Lung (tissue), 12 donors: ENCODE results near the gene BBX. TPM values are rescaled to one million over a fixed set of nuclear protein-coding genes. Genes with fewer than 3 reads are reported as not detected.

Source experiments
- ATAC-seq: fragments of 200-7000 bp; cut with Tn5 transposase; one replicate; pipeline ENCODE4 v1.9.1; 2020; ENCODE audit warnings: moderate number of reproducible peaks; ENCODE audit not compliant: insufficient read depth, low FRiP score
- DNase-seq, 3 donors: peaks; one replicate each; pipeline ENCODE4 v3.0.0-alpha.2; 2013 to 2017
- H3K27ac ChIP-seq, 2 donors: one replicate each; pipeline ENCODE4 v1.5.1; 2013; ENCODE audit warnings: mild to moderate bottlenecking in 2 of 2, moderate library complexity in 2 of 2, control low read depth in 1 of 2, inconsistent platforms in 1 of 2, low read depth in 1 of 2, low read length in 1 of 2
- H3K27me3 ChIP-seq, 3 donors: one replicate each; pipeline ENCODE4 v1.5.1; 2013; ENCODE audit warnings: low read length in 2 of 3; ENCODE audit not compliant: control insufficient read depth in 3 of 3, insufficient read depth in 3 of 3
- H3K36me3 ChIP-seq, 4 donors: one replicate each; pipeline ENCODE4 v1.5.1; 2013; ENCODE audit warnings: low read length in 4 of 4, mild to moderate bottlenecking in 1 of 4, moderate library complexity in 1 of 4; ENCODE audit not compliant: control insufficient read depth in 4 of 4, insufficient read depth in 4 of 4
- H3K4me1 ChIP-seq, 5 donors: one replicate each; pipeline ENCODE4 v1.5.1; 2013; ENCODE audit warnings: low read length in 5 of 5, mild to moderate bottlenecking in 2 of 5, moderate library complexity in 1 of 5; ENCODE audit not compliant: control insufficient read depth in 5 of 5, insufficient read depth in 5 of 5
- H3K4me3 ChIP-seq: one replicate; pipeline ENCODE4 v1.5.1; 2013; ENCODE audit warnings: mild to moderate bottlenecking, control low read depth, moderate library complexity
- H3K9ac ChIP-seq, 2 donors: one replicate each; pipeline ENCODE4 v1.5.1; 2013; ENCODE audit warnings: low read length in 2 of 2, control low read depth in 1 of 2; ENCODE audit not compliant: insufficient read depth in 1 of 2
- H3K9me3 ChIP-seq, 4 donors: one replicate each; pipeline ENCODE4 v1.5.1; 2013; ENCODE audit warnings: low read length in 3 of 4, mild to moderate bottlenecking in 1 of 4, moderate library complexity in 1 of 4; ENCODE audit not compliant: control insufficient read depth in 4 of 4, insufficient read depth in 3 of 4
- CTCF ChIP-seq: IDR thresholded peaks from 2 replicates; pipeline ENCODE4 v1.5.1; 2012; ENCODE audit warnings: mild to moderate bottlenecking; ENCODE audit errors: control extremely low read depth, extremely low read depth
- WGBS, 2 donors: extraction: QIAGEN DNeasy Blood & Tissue Kit; methylation state at CpG; one replicate each; pipeline ENCODE4 v1.1.7; 2013; 5-methylcytosine and 5-hydroxymethylcytosine counted together
- polyA plus RNA-seq, 2 donors: library from polyadenylated mRNA; stranded (reverse); fragments of 200-250 nt; gene quantifications; one replicate each; pipeline ENCODE4 v1.2.1, GENCODE V29; 2013
- total RNA-seq, 2 donors: library from RNA; depleted of rRNA in 1 of 2; stranded (reverse); fragments of >200 nt in 1 of 2; gene quantifications; one replicate each; pipeline ENCODE4 v1.2.1, GENCODE V29; 2014 to 2021
- donor health status: control.
- donor health status: control.
- donor health status: Bipolar disorder and iron deficiency.
- donor health status: healthy.
- donor health status: DM: yes; HTN: yes; CAD: no.

Gene BBX
- total and polyA plus RNA-seq, 4 donors, result 6.3 to 93.3 (median 25.1) TPM

DNA sequence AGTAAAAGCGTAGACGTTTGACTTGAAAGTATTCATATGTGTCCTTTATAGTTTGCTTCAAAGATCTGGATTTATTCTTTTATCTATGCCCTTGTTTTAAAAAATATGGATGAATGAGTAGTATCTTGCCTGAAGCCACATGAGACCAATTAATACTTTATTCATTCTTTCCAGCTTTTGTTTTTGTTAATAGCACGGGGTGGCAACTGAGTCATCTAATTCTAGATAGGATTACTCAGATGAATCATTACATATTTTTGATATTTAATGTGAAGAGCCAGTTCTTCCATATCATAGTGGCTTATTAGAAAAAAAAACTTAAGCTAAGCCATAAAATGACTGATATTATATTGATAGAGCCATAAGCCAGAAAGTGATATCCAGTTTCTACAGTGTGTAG, 121.9 kb downstream of the BBX start:
- ATAC-seq (no peak), DNase-seq (no peak)
- 84 to 95% methylated on average over 3 of the region's 3 CpGs for WGBS, 2 donors
- Histone ChIP-seq H3K9me3 (no peaks in the 10 kb centered on the region), H3K36me3 (peaks cover 0 to 1% (median 0%) of the 10 kb centered on the region in 4 donors), H3K27ac (no peak overlapping the region), H3K9ac (no peak overlapping the region), H3K27me3 (no peaks in the 10 kb centered on the region), H3K4me1 (peaks cover 0 to 8% (median 0%) of the 10 kb centered on the region in 5 donors), H3K4me3 (no peak overlapping the region)
- TF ChIP-seq CTCF, result no peak

- ATAC-seq, result no peak
- no peak for TF ChIP-seq CTCF
- Histone ChIP-seq H3K4me3 (no peak overlapping the region), H3K36me3 (peaks cover 0 to 3% (median 0%) of the 10 kb centered on the region in 4 donors), H3K4me1 (no peaks in the 10 kb centered on the region), H3K9ac (no peak overlapping the region), H3K27me3 (no peaks in the 10 kb centered on the region), H3K9me3 (no peaks in the 10 kb centered on the region), H3K27ac (no peak overlapping the region)
- no peak for DNase-seq
- 35 to 69% methylated on average over 3 of the region's 3 CpGs for WGBS, 2 donors
Observed at GRCh38 chr3:107650788-107651187, 128.0 kb downstream of the BBX start.

DNA sequence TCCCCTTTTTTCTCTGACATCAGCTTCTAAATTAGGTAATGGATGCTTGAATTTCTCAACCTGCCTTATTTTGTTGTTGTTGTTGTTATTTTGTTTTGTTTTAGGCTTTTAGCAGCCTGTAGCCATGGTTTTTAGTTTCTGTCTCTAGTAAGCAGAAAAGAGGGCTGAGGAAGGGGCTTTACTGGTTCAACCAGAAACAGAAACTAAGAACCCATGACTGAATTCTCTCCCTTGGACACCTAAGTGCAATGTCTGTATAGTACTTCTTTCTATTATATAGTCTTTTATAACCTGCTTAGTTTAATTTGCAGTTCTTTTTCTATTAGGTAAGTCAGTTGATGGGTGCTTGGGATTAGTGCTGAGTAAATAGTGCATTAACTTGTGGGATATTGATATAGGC, 129.0 kb downstream of the BBX start:
- ATAC-seq (no peak), DNase-seq (no peak)
- peaks cover 0 to 3% (median 0%) of the 10 kb centered on the region in 4 donors for H3K36me3 ChIP-seq
- no peaks in the 10 kb centered on the region for H3K4me1 ChIP-seq
- H3K4me3 ChIP-seq, result no peak overlapping the region
- H3K9me3 ChIP-seq, result no peaks in the 10 kb centered on the region
- H3K27me3 ChIP-seq, result no peaks in the 10 kb centered on the region
- TF ChIP-seq CTCF, result no peak
- no peak overlapping the region for H3K27ac ChIP-seq
- H3K9ac ChIP-seq, result peak overlapping the region in 1 of 2 donors; percentile 0

GRCh38 chr3:107654218-107654617, 131.5 kb downstream of the BBX start:
- Histone ChIP-seq H3K4me3 (no peak overlapping the region), H3K27me3 (no peaks in the 10 kb centered on the region), H3K4me1 (no peaks in the 10 kb centered on the region), H3K9me3 (no peaks in the 10 kb centered on the region), H3K36me3 (peaks cover 0 to 1% (median 0%) of the 10 kb centered on the region in 4 donors), H3K27ac (no peak overlapping the region), H3K9ac (no peak overlapping the region)
- TF ChIP-seq CTCF, result no peak
- DNase-seq, result no peak
- no peak for ATAC-seq
- 92 to 100% methylated on average over 1 of the region's 1 CpG for WGBS, 2 donors
